ENCODE results near the gene AACS. TPM values are rescaled to one million over a fixed set of nuclear protein-coding genes. Genes with fewer than 3 reads are reported as not detected.

AACS gene
- total and polyA plus RNA-seq, 2 of the 8 experiments (the other 6 are each of a cell fraction or from before 2014, with no cell fraction given) = 51.9 to 52.4 TPM

DNA sequence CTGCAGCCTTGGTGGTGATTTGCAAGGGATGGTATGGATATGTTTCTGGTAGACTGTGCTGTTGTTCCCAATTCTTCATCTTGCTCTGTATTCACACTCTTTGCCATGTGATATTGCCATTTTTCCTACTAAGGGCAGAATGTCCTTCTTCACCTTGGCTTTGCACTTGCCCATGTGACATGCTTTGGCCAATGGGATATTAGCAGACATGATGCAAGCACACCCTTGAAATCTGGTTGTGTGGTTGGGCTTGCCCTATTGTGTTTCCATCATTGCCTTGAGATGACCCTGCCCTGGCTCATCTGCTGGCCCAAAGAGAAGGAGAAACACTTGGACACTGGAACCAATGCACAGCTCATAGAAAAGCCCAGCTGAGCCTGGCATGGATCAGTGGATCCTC lies 110.3 kb downstream of the AACS start:
- FAIRE-seq = peak; percentile 24
- POLR2A ChIA-PET (ENCODE audit: partially characterized antibody) = interaction anchor here (0.6 kb wide), 1 partner anchor 1001 kb away, joined by 4 read pairs; no protein-coding TSS in a partner anchor
- TF ChIP-seq CEBPB (IDR thresholded peaks at IDR 0.05; ENCODE audit: low read depth, low read length) (no peak), EGR1 (IDR thresholded peaks at IDR 0.05; ENCODE audit: borderline replicate concordance, low read depth, low read length) (no peak), HDAC2 (IDR thresholded peaks at IDR 0.05; ENCODE audit: borderline replicate concordance in 1 of 2, low read depth in 2 of 2, low read length in 2 of 2) (no peak), E2F6 (IDR thresholded peaks at IDR 0.05) (no peak), CTBP2 (IDR thresholded peaks at IDR 0.05; ENCODE audit: borderline replicate concordance, insufficient read depth, insufficient read length, low read length) (no peak), CHD1 (IDR thresholded peaks at IDR 0.05; ENCODE audit: low read depth, low read length) (no peak), TCF12 (IDR thresholded peaks at IDR 0.05; ENCODE audit: low read depth, low read length) (no peak), BRCA1 (IDR thresholded peaks at IDR 0.05; ENCODE audit: low read depth, low read length) (no peak), SP4 (IDR thresholded peaks at IDR 0.05; ENCODE audit: low read length) (no peak), POLR2A (IDR thresholded peaks at IDR 0.05; ENCODE audit: control extremely low read depth in 1 of 2, low read depth in 2 of 2, low read length in 2 of 2) (no peak), POLR2AphosphoS5 (IDR thresholded peaks at IDR 0.05; ENCODE audit: low read depth, low read length) (no peak), RXRA (IDR thresholded peaks at IDR 0.05; ENCODE audit: insufficient read depth, low read depth, low read length) (no peak), CHD2 (IDR thresholded peaks at IDR 0.05; ENCODE audit: low read length) (no peak)
- TF ChIP-seq, protein P1, sequence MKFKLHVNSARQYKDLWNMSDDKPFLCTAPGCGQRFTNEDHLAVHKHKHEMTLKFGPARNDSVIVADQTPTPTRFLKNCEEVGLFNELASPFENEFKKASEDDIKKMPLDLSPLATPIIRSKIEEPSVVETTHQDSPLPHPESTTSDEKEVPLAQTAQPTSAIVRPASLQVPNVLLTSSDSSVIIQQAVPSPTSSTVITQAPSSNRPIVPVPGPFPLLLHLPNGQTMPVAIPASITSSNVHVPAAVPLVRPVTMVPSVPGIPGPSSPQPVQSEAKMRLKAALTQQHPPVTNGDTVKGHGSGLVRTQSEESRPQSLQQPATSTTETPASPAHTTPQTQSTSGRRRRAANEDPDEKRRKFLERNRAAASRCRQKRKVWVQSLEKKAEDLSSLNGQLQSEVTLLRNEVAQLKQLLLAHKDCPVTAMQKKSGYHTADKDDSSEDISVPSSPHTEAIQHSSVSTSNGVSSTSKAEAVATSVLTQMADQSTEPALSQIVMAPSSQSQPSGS (IDR thresholded peaks at IDR 0.05; ENCODE audit: low read length) = no peak

More for the DNA sequence above, 110.3 kb downstream of the AACS start:
- H2BK120ac ChIP-seq (replicated peaks; ENCODE audit: low read depth, low read length) = no peak overlapping the region
- H3K4me1 ChIP-seq (replicated peaks in 1 of 4; ENCODE audit: control insufficient read depth in 3 of 4, insufficient read depth in 4 of 4, low read length in 3 of 4) = no peaks in the 10 kb centered on the region; a peak in 1 of 7 replicates
- H3K4me2 ChIP-seq (ENCODE audit: insufficient read depth in 1 of 2, low read depth in 2 of 2, low read length in 2 of 2) = no peak overlapping the region
- H2AK5ac ChIP-seq (ENCODE audit: low read depth, low read length) = no peak overlapping the region
- no peak overlapping the region for H3K27ac ChIP-seq (ENCODE audit: low read depth, low read length)
- H3K56ac ChIP-seq (replicated peaks; ENCODE audit: insufficient read length, low read depth, low read length) = no peak overlapping the region
- no peak overlapping the region for H2BK12ac ChIP-seq (ENCODE audit: low read depth, low read length)
- H2BK20ac ChIP-seq (ENCODE audit: low read length) = 0 out of 2 replicates have a peak overlapping the region, but pooled peaks have one; percentile 82
- H2BK5ac ChIP-seq (ENCODE audit: low read depth, low read length) = no peak overlapping the region
- H3K79me1 ChIP-seq (ENCODE audit: low read depth, low read length) = no peaks in the 10 kb centered on the region
- peaks cover 5 to 9% of the 10 kb centered on the region in 2 experiments; a peak in 2 of 4 replicates for H3K9me3 ChIP-seq (ENCODE audit: insufficient read depth in 2 of 2, low read depth in 1 of 2, low read length in 1 of 2)
- no peak for DNase-seq (ENCODE audit: low read depth in 1 of 2, low spot score in 2 of 2)
- no peak overlapping the region for H3K23ac ChIP-seq (ENCODE audit: insufficient read length)
- CTCF ChIA-PET (ENCODE audit: partially characterized antibody) = interaction anchor here (0.6 kb wide), 2 partner anchors 274 to 1175 kb away, joined by 3 read pairs; no protein-coding TSS in a partner anchor
- no peak overlapping the region for H2AFZ ChIP-seq (ENCODE audit: low read length)
- H4K5ac ChIP-seq (ENCODE audit: insufficient read length, low read depth, low read length) = no peak overlapping the region
- H3K18ac ChIP-seq (ENCODE audit: extremely low read depth, low read length) = no peak overlapping the region
- H4K8ac ChIP-seq (ENCODE audit: extremely low read depth, insufficient read depth, low read length) = no peak overlapping the region
- H3K23me2 ChIP-seq (ENCODE audit: low read depth, low read length) = no peaks in the 10 kb centered on the region
- peak overlapping the region; percentile 73; the same call in 1 of the 2 replicates for H2BK15ac ChIP-seq (ENCODE audit: low read length)
- H3K14ac ChIP-seq (ENCODE audit: insufficient read length) = no peak overlapping the region
- no peaks in the 10 kb centered on the region for H3K79me2 ChIP-seq (ENCODE audit: control insufficient read depth in 1 of 2, insufficient read depth in 2 of 2, low read length in 2 of 2)
- H4K91ac ChIP-seq (replicated peaks; ENCODE audit: insufficient read length, low read length) = no peak overlapping the region
- no peak overlapping the region for H3K4ac ChIP-seq (replicated peaks; ENCODE audit: insufficient read length, low read depth, low read length)
- no peak overlapping the region for H3K9ac ChIP-seq (replicated peaks in 1 of 4; ENCODE audit: extremely low read depth in 1 of 4, low read depth in 3 of 4, low read length in 3 of 4)
- no peak overlapping the region for H3K4me3 ChIP-seq (ENCODE audit: extremely low read depth in 1 of 4, insufficient read depth in 2 of 4, low read depth in 3 of 4, low read length in 4 of 4)
- no peaks in the 10 kb centered on the region for H4K20me1 ChIP-seq (replicated peaks in 1 of 2; ENCODE audit: control insufficient read depth in 1 of 2, insufficient read depth in 2 of 2, low read length in 2 of 2)
- no peaks in the 10 kb centered on the region for H3K36me3 ChIP-seq (ENCODE audit: control insufficient read depth in 2 of 4, insufficient read depth in 4 of 4, low read length in 3 of 4)
- H3K27me3 ChIP-seq (replicated peaks in 1 of 4; ENCODE audit: control insufficient read depth in 3 of 4, extremely low read depth in 1 of 4, insufficient read depth in 3 of 4, low read length in 3 of 4) = no peaks in the 10 kb centered on the region; a peak in 1 of 7 replicates

Data from H1 (cell line).